GM23338 (cell line): Measurements from ENCODE around the gene UMODL1. TPM values are rescaled to one million over a fixed set of nuclear protein-coding genes. Genes with fewer than 3 reads are reported as not detected.

Source experiments
- ATAC-seq: fragments of 200-7000 bp; cut with Tn5 transposase; 3 replicates; pipeline ENCODE4 v1.9.1; 2020
- DNase-seq: peaks from one replicate; pipeline ENCODE4 v3.0.0-alpha.2; 2015; ENCODE audit warnings: low spot score
- H2AFZ ChIP-seq: fragments of 200-600 bp; sonication (generic); 2 replicates; pipeline ENCODE4 v1.8.0; 2016; ENCODE audit warnings: antibody characterized with exemption, mild to moderate bottlenecking, moderate library complexity
- H3F3A ChIP-seq: fragments of 200-600 bp; sonication (generic); replicated peaks from 2 replicates; pipeline ENCODE4 v1.8.0; 2017; ENCODE audit warnings: antibody characterized with exemption, mixed run types, low read depth
- H3K27ac ChIP-seq: fragments of 200-600 bp; sonication (generic); 2 replicates; pipeline ENCODE4 v1.6.1; 2016; ENCODE audit warnings: low read depth
- H3K27me3 ChIP-seq: fragments of 200-600 bp; sonication (generic); 2 replicates; pipeline ENCODE4 v1.8.0; 2016; ENCODE audit warnings: mild to moderate bottlenecking, mixed run types, moderate library complexity; ENCODE audit not compliant: insufficient read depth
- H3K36me3 ChIP-seq: fragments of 200-600 bp; sonication (generic); 2 replicates; pipeline ENCODE4 v1.8.0; 2016; ENCODE audit warnings: mild to moderate bottlenecking; ENCODE audit not compliant: insufficient read depth
- H3K4me1 ChIP-seq: fragments of 200-600 bp; sonication (generic); 2 replicates; pipeline ENCODE4 v1.8.0; 2016; ENCODE audit warnings: mild to moderate bottlenecking, moderate library complexity; ENCODE audit not compliant: insufficient read depth
- H3K4me2 ChIP-seq: fragments of 200-600 bp; sonication (generic); 2 replicates; pipeline ENCODE4 v1.7.1; 2017; ENCODE audit warnings: mixed run types
- H3K4me3 ChIP-seq: fragments of 200-600 bp; sonication (generic); 2 replicates; pipeline ENCODE4 v1.6.1; 2016; ENCODE audit warnings: mixed run types
- H3K79me2 ChIP-seq: fragments of 200-600 bp; sonication (generic); replicated peaks from 2 replicates; pipeline ENCODE4 v1.8.0; 2017; ENCODE audit warnings: mild to moderate bottlenecking; ENCODE audit not compliant: insufficient read depth
- H3K9me2 ChIP-seq: fragments of 200-600 bp; sonication (generic); 2 replicates; pipeline ENCODE4 v1.8.0; 2017; ENCODE audit not compliant: insufficient read depth
- H4K20me1 ChIP-seq: fragments of 200-600 bp; sonication (generic); replicated peaks from 2 replicates; pipeline ENCODE4 v1.8.0; 2017; ENCODE audit warnings: mild to moderate bottlenecking; ENCODE audit not compliant: insufficient read depth
- H3K27ac Mint-ChIP-seq: 2 replicates; pipeline ENCODE4 v1.8.0; 2020; ENCODE audit warnings: inconsistent platforms, mild to moderate bottlenecking, moderate library complexity, mixed read lengths
- H3K27me3 Mint-ChIP-seq: 3 replicates; pipeline ENCODE4 v1.8.0; 2022; ENCODE audit warnings: low read depth, mild to moderate bottlenecking, moderate library complexity, mixed read lengths, inconsistent platforms; ENCODE audit not compliant: insufficient read depth, poor library complexity
- H3K36me3 Mint-ChIP-seq: 3 replicates; pipeline ENCODE4 v1.8.0; 2021; ENCODE audit warnings: low read depth, mild to moderate bottlenecking, inconsistent platforms, moderate library complexity, mixed read lengths
- H3K4me1 Mint-ChIP-seq: 3 replicates; pipeline ENCODE4 v1.8.0; 2020; ENCODE audit warnings: mild to moderate bottlenecking, inconsistent platforms, mixed read lengths
- H3K4me3 Mint-ChIP-seq: 3 replicates; pipeline ENCODE4 v1.8.0; 2021; ENCODE audit warnings: moderate library complexity, mild to moderate bottlenecking, inconsistent platforms, mixed read lengths
- H3K9me3 Mint-ChIP-seq: 3 replicates; pipeline ENCODE4 v1.8.0; 2020; ENCODE audit warnings: moderate library complexity, mild to moderate bottlenecking, inconsistent platforms, mixed read lengths
- EZH2phosphoT487 ChIP-seq: fragments of 200-600 bp; sonication (generic); IDR thresholded peaks from one replicate; pipeline ENCODE4 v1.8.1; 2018; ENCODE audit warnings: antibody characterized with exemption; ENCODE audit not compliant: unreplicated experiment
- JUNB ChIP-seq: IDR thresholded peaks from one replicate; pipeline ENCODE4 v1.6.1; 2016; ENCODE audit warnings: antibody characterized with exemption; ENCODE audit not compliant: unreplicated experiment
- POLR2AphosphoS5 ChIP-seq: IDR thresholded peaks from 2 replicates; pipeline ENCODE4 v1.6.1; 2016; ENCODE audit warnings: antibody characterized with exemption, low read depth
- ZNF462 ChIP-seq: fragments of 250-450 bp; sonication (Bioruptor Pico); IDR thresholded peaks from 2 replicates; pipeline ENCODE4 v1.5.0; 2020; ENCODE audit warnings: mild to moderate bottlenecking, moderate library complexity
- polyA plus RNA-seq: library from polyadenylated mRNA; unstranded; fragments of >200 nt; fragmentation: Nextera tagmentation; extraction: Ambion mirVana; gene quantifications from 2 replicates; pipeline ENCODE4 v1.2.1, GENCODE V29; 2016
- total RNA-seq: library from RNA; depleted of rRNA; stranded (reverse); fragments of >200 nt; shearing (Covaris generic); gene quantifications from 2 replicates; pipeline ENCODE4 v1.2.3, GENCODE V29; 2014
- TF ChIP-seq, protein P1 (sequence below): IDR thresholded peaks from one replicate; pipeline ENCODE4 v1.6.1; 2018; ENCODE audit warnings: antibody characterized with exemption; ENCODE audit not compliant: unreplicated experiment

The UMODL1 gene
- total and polyA plus RNA-seq, 2 experiments from 2014 or later = not detected

GRCh38 chr21:42051788-42052187 is 19.3 kb upstream of the UMODL1 start (continued):
- no peak for TF ChIP-seq ZNF462
- no peak for TF ChIP-seq JUNB

DNA sequence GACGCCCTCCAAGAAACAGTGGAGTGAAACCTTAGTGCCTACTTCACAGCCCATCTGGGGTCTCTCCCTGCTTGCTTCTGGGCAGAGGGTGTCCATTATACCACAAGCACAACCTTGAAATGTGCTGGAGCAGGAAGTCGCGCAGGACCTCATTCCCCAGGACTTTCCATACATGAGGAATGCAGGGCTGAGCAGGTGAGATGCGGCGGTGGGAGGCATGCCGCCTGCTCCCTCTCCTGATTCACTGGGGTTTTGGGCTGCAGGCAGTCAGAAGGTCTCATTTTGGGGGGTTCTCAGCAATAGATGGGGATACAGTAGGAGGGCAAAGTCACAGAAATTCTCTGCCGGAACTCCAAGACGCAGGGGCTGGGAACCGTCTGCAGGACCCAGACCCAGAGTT is 15.7 kb upstream of the UMODL1 start:
- Histone ChIP-seq H3K27ac (no peak overlapping the region), H3K27me3 (no peaks in the 10 kb centered on the region), H3K9me2 (no peaks in the 10 kb centered on the region), H3K4me3 (no peak overlapping the region), H3K36me3 (no peaks in the 10 kb centered on the region), H3K79me2 (no peaks in the 10 kb centered on the region), H2AFZ (no peak overlapping the region), H3K4me2 (no peak overlapping the region), H3F3A (no peaks in the 10 kb centered on the region), H3K4me1 (peaks cover 17% of the 10 kb centered on the region), H4K20me1 (no peaks in the 10 kb centered on the region)
- no peak for TF ChIP-seq POLR2AphosphoS5
- no peak for TF ChIP-seq EZH2phosphoT487
- TF ChIP-seq, protein P1, sequence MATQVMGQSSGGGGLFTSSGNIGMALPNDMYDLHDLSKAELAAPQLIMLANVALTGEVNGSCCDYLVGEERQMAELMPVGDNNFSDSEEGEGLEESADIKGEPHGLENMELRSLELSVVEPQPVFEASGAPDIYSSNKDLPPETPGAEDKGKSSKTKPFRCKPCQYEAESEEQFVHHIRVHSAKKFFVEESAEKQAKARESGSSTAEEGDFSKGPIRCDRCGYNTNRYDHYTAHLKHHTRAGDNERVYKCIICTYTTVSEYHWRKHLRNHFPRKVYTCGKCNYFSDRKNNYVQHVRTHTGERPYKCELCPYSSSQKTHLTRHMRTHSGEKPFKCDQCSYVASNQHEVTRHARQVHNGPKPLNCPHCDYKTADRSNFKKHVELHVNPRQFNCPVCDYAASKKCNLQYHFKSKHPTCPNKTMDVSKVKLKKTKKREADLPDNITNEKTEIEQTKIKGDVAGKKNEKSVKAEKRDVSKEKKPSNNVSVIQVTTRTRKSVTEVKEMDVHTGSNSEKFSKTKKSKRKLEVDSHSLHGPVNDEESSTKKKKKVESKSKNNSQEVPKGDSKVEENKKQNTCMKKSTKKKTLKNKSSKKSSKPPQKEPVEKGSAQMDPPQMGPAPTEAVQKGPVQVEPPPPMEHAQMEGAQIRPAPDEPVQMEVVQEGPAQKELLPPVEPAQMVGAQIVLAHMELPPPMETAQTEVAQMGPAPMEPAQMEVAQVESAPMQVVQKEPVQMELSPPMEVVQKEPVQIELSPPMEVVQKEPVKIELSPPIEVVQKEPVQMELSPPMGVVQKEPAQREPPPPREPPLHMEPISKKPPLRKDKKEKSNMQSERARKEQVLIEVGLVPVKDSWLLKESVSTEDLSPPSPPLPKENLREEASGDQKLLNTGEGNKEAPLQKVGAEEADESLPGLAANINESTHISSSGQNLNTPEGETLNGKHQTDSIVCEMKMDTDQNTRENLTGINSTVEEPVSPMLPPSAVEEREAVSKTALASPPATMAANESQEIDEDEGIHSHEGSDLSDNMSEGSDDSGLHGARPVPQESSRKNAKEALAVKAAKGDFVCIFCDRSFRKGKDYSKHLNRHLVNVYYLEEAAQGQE = no peak
- TF ChIP-seq ZNF462 = no peak
- Mint-ChIP-seq H3K9me3 (peaks cover 11% of the 10 kb centered on the region), H3K27ac (no peak overlapping the region), H3K36me3 (no peaks in the 10 kb centered on the region), H3K4me3 (no peak overlapping the region), H3K27me3 (peaks cover 5% of the 10 kb centered on the region), H3K4me1 (peaks cover 22% of the 10 kb centered on the region)
- ATAC-seq (no peak), DNase-seq (no peak)
